Measurements from ENCODE around the gene ZNF100. TPM values are rescaled to one million over a fixed set of nuclear protein-coding genes. Genes with fewer than 3 reads are reported as not detected.
"Not testable (repeated sequence)": the region's sequence is repeated elsewhere in the genome, so short reads cannot be mapped to it uniquely, and the experiment has no call there.

The ZNF100 gene
- total RNA-seq, 2 donors from 2014 or later, result 4.3 to 6.2 TPM

- Histone ChIP-seq H3K9me3 (no peaks in the 10 kb centered on the region), H3K4me3 (no peak overlapping the region), H3K27me3 (no peaks in the 10 kb centered on the region), H3K36me3 (replicated peaks in 1 of 2; ENCODE audit: insufficient read depth in 1 of 2, low read depth in 2 of 2) (peaks cover 0 to 2% of the 10 kb centered on the region in 2 donors), H3K27ac (no peak overlapping the region), H3K4me1 (no peaks in the 10 kb centered on the region)
- ATAC-seq, result no peak
- no peak for DNase-seq
- TF ChIP-seq, protein P1, sequence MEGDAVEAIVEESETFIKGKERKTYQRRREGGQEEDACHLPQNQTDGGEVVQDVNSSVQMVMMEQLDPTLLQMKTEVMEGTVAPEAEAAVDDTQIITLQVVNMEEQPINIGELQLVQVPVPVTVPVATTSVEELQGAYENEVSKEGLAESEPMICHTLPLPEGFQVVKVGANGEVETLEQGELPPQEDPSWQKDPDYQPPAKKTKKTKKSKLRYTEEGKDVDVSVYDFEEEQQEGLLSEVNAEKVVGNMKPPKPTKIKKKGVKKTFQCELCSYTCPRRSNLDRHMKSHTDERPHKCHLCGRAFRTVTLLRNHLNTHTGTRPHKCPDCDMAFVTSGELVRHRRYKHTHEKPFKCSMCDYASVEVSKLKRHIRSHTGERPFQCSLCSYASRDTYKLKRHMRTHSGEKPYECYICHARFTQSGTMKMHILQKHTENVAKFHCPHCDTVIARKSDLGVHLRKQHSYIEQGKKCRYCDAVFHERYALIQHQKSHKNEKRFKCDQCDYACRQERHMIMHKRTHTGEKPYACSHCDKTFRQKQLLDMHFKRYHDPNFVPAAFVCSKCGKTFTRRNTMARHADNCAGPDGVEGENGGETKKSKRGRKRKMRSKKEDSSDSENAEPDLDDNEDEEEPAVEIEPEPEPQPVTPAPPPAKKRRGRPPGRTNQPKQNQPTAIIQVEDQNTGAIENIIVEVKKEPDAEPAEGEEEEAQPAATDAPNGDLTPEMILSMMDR (IDR thresholded peaks at IDR 0.05), result no peak
- TF ChIP-seq POLR2A (IDR thresholded peaks at IDR 0.05), result no peak
- intact Hi-C loops (cut with DNase I), result no loop called here
Observed at GRCh38 chr19:21765151-21765550, 2.2 kb downstream of the ZNF100 start.

GRCh38 chr19:21761547-21761946 lies 5.8 kb downstream of the ZNF100 start:
- DNase-seq; H3K27me3 ChIP-seq; H3K9me3 ChIP-seq; H3K4me1 ChIP-seq; H3K27ac ChIP-seq; H3K36me3 ChIP-seq (replicated peaks in 1 of 2; ENCODE audit: insufficient read depth in 1 of 2, low read depth in 2 of 2); H3K4me3 ChIP-seq; ATAC-seq; intact Hi-C loops (cut with DNase I): not testable (repeated sequence)
- WGBS, 2 donors, result 50% methylated on average over 2 of the region's 2 CpGs

DNA sequence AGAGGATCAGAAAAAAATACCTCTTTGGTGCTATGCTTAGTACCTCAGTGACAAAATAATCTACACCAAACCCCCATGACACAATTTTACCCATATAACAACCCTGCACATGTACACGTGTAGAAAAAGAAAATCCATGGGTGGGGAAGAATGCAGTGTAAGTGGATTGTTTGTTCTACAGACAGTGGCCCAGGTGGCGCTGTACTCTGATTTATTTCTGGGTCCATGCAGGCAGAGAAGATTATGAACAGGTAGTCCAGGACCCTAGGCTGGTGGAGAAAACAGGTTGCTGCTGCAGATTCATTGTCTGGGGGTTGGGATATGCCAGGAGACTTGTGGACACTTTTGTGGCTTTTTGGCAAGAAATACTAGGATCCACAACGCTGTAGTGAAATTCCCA lies 9.1 kb downstream of the ZNF100 start:
- Histone ChIP-seq H3K27me3 (no peaks in the 10 kb centered on the region), H3K4me3 (no peak overlapping the region), H3K27ac (no peak overlapping the region), H3K9me3 (no peaks in the 10 kb centered on the region), H3K36me3 (replicated peaks in 1 of 2; ENCODE audit: insufficient read depth in 1 of 2, low read depth in 2 of 2) (peaks cover 2 to 3% of the 10 kb centered on the region in 2 donors), H3K4me1 (no peaks in the 10 kb centered on the region)
- no peak for DNase-seq
- TF ChIP-seq, protein P1 (IDR thresholded peaks at IDR 0.05), result no peak
- no peak for TF ChIP-seq POLR2A (IDR thresholded peaks at IDR 0.05)
- 87 to 88% methylated on average over 3 of the region's 3 CpGs for WGBS, 2 donors
- intact Hi-C loops (cut with DNase I), result no loop called here
- no peak for ATAC-seq

DNA sequence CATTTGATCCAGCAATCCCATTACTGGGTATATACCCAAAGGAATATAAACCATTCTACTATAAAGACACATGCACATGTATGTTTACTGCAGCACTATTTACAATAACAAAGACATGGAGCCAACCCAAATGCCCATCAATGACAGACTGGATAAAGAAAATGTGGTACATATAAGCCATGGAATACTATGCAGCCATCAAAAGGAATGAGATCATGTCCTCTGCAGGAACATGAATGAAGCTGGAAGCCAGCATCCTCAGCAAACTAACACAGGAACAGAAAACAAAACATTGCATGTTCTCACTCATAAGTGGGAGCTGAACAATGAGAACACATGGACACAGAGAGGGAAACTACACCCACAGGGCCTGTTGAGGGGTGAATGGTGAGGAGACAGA lies 11.8 kb downstream of the ZNF100 start:
- DNase-seq; H3K4me3 ChIP-seq; H3K36me3 ChIP-seq (replicated peaks in 1 of 2; ENCODE audit: insufficient read depth in 1 of 2, low read depth in 2 of 2); H3K27ac ChIP-seq; intact Hi-C loops (cut with DNase I); H3K27me3 ChIP-seq; H3K9me3 ChIP-seq; H3K4me1 ChIP-seq; ATAC-seq: not testable (repeated sequence)

DNA sequence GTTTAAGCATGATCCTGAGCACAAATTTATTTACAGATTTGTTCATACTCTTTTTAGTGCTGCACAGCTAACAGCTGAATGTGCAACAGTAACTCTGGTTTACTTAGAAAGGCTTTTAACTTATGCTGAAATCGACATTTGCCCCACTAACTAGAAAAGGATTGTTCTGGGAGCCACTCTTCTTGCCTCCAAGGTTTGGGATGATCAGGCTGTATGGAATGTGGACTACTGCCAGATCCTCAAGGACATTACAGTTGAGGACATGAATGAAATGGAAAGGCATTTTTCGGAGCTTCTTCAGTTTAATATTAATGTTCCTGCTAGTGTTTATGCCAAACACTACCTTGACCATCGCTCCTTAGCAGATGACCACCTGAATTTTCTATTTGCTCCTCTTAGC lies 16.0 kb downstream of the ZNF100 start:
- TF ChIP-seq, protein P1 (IDR thresholded peaks at IDR 0.05), result no peak
- TF ChIP-seq POLR2A (IDR thresholded peaks at IDR 0.05), result no peak
- WGBS, 2 donors, result 88 to 89% methylated on average over 3 of the region's 3 CpGs
- H3K27me3 ChIP-seq, result no peaks in the 10 kb centered on the region
- ATAC-seq (no peak), DNase-seq (no peak)
- intact Hi-C loops (cut with DNase I), result no loop called here
- H3K36me3 ChIP-seq (replicated peaks in 1 of 2; ENCODE audit: insufficient read depth in 1 of 2, low read depth in 2 of 2), result peaks cover 0 to 6% of the 10 kb centered on the region in 2 donors
- H3K9me3 ChIP-seq, result no peaks in the 10 kb centered on the region
- H3K4me3 ChIP-seq, result no peak overlapping the region
- no peak overlapping the region for H3K27ac ChIP-seq
- no peaks in the 10 kb centered on the region for H3K4me1 ChIP-seq

DNA sequence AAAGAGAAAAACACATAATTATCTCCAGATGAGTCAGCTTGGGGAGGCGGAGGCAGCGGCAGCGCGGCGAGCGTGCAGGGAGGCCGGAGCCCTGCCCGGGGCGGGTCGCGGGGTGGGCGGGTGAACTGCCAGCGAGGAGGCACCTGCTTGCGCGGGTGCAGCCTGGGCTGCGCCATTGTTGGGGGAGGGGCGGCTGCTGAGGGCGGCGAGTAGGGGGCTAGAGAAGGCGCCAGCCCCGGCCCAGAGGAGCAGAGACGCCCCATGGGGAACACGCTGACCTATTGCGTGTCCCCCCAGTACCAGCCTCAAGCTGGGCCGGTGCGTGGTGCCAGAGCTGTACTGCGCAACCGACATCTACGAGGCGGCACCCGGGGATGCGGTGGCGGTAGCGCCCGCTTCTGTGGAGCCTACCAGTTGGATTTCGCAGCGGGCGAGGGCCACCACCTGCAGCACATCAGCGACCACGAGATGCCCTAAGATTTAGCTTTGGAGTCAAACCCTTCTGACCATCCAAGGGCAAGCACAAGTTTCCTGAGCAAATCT lies 16.7 kb downstream of the ZNF100 start:
- 95 to 96% methylated on average over 25 to 26 of the region's 40 CpGs for WGBS, 2 donors
- TF ChIP-seq, protein P1 (IDR thresholded peaks at IDR 0.05), result no peak
- Histone ChIP-seq H3K4me1 (no peaks in the 10 kb centered on the region), H3K36me3 (replicated peaks in 1 of 2; ENCODE audit: insufficient read depth in 1 of 2, low read depth in 2 of 2) (peaks cover 0 to 6% of the 10 kb centered on the region in 2 donors), H3K27me3 (no peaks in the 10 kb centered on the region), H3K4me3 (no peak overlapping the region), H3K9me3 (no peaks in the 10 kb centered on the region), H3K27ac (no peak overlapping the region)
- intact Hi-C loops (cut with DNase I), result no loop called here
- no peak for ATAC-seq
- DNase-seq, result no peak
